Sciatic nerve (tissue), 2 donors: ENCODE data around the gene PLEKHA8. TPM values are rescaled to one million over a fixed set of nuclear protein-coding genes. Genes with fewer than 3 reads are reported as not detected.
A peak's percentile ranks its signal among the peaks of the same experiment; 100 is the strongest.

Experiments used
- ATAC-seq: fragments of 200-7000 bp; cut with Tn5 transposase; one replicate; pipeline ENCODE4 v1.9.1; 2020; ENCODE audit warnings: mild to moderate bottlenecking, moderate library complexity
- DNase-seq: peaks from one replicate; pipeline ENCODE4 v3.0.0-alpha.2; 2020; ENCODE audit warnings: low spot score
- intact Hi-C: fragments of 100-400 bp; cut with DNase I; formaldehyde crosslinking; loops from one replicate; pipeline ENCODE4 v1.14.2; 2022
- total RNA-seq: library from RNA; stranded (reverse); fragmentation: NEBNext Ultra II Directional; extraction: Animal tissue kit (Norgen Biotek cat#: 25700); gene quantifications from one replicate; pipeline ENCODE4 v1.2.1, GENCODE V29; 2021
- donor health status: DM: no; HTN: no; CAD: no.
- donor health status: DM: no; HTN: no; CAD: no.

The PLEKHA8 gene
- total RNA-seq, 1 donor from 2014 or later = 16.9 TPM

DNA sequence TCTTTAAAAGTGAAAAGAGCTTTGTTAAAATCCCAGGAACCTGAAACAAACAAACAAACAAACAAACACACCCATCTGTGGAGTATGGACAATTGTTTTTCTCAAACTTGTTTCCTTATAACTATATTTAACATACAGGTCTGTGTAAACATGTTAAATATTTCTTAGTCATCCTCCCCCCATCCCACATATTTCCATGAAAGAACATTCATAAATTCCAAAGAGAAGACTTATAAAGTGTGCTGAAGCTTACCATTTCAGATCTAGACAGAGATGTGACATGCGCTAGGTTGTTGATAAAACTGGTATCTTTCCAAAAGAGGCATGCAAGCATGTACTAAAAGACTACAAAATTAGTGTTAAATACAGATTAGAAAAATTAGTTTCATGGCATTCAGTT is 8.3 kb upstream of the PLEKHA8 start:
- ATAC-seq (no peak), DNase-seq (no peak)

DNA sequence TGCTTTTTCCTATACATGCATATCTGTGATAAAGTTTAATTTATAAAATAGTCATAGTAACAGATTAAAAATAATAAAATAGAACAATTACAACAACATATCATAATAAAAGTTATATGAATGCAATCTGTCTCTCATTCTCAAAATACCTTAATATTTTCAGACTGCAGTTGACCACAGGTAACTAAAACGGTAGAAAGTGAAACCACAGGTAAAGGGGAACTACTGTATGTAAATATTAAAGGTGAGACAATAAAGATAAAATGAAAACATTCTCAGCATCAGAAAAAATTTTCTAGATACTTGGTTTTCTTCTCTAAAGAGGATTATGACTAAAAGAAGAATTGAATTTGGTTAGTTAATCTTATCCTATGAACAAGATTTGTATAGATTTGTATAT is 7.7 kb upstream of the PLEKHA8 start:
- ATAC-seq = no peak
- intact Hi-C loops = no loop called here
- DNase-seq = no peak

More for the DNA sequence above, 8.3 kb upstream of the PLEKHA8 start:
- intact Hi-C loops = no loop called here

DNA sequence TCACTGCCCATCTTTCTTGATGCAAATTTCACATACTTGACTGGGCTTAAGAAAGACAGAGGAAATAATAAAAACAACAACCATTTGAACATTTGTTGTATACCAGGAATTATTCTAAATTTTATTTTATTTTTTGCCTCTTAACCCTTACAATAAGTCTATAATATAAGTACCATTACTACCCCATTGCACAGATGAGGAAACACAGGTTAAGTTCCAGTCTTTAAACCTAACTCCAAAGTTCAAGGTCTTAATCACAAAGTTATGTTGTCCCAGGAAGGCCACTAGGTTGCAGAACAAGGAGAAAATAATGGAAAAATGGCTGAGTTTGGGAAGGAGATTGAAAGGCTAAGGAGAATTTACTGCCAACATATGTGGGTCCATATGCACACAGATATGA is 5.2 kb upstream of the PLEKHA8 start:
- ATAC-seq (no peak), DNase-seq (no peak)
- intact Hi-C loops = no loop called here

DNA sequence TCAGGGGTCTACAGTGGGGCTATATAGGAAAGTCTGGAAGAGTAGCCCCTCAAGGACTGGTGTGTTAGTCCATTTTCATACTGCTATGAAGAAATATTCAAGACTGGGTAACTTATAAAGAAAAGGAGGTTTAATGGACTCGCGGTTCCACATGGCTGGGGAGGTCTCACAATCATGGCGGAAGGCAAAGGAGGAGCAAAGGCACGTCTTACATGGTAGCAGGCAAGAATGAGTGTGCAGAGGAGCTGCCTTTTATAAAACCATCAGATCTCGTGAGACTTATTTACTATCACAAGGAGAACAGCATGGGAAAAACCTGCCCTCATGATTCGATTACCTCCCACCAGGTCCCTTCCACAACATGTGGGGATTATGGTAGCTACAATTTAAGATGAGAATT is 4.7 kb upstream of the PLEKHA8 start:
- intact Hi-C loops = no loop called here
- no peak for DNase-seq
- no peak for ATAC-seq

DNA sequence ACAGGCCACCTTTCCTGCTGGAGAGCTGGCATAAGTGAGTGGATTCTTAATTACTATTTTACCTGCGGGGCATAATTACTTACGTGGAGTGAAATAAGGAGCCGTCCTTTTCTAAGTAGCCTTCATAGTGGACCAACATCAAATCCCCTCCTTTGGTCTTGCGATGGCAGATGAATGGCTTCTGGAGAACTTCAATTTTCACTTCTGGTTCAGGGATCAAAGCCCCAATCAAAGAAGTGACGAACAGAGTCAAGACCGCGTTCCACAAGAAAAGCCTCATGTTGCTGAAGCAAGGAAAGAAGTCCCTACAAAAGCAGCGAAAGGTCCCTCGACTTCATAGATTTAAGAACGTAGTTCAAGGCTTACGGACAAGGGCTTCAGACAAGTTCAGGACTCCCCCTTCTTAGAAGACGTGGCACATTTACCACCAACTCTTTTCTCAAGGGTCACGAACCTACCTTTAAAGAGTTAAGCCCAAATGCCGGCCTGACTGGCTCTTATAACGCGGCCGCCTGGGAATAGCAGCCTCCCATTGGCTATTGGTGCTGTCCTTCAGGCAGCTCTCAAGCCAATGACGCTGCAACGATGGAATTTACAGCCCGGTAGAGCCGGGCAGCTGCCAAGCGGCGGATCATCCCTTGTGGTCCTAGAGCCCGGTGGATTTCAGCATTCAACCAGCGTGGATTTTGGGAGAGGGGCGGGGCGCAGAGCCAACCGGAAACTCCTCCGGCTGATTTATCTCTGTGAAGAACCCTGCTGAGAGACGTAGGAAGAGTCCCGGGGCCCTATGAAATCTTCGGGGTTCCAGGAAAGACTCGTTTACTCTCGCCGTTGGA is 1.8 kb upstream of the PLEKHA8 start, which contains the start of gene FKBP14:
Gene FKBP14 (minus strand): TSS at position 474 of the 836 bp plus-strand sequence. CDS start 194 bp downstream, at position 280.
- DNase-seq (peak; percentile 98), ATAC-seq (peak; percentile 98)
- intact Hi-C loops = no loop called here

DNA sequence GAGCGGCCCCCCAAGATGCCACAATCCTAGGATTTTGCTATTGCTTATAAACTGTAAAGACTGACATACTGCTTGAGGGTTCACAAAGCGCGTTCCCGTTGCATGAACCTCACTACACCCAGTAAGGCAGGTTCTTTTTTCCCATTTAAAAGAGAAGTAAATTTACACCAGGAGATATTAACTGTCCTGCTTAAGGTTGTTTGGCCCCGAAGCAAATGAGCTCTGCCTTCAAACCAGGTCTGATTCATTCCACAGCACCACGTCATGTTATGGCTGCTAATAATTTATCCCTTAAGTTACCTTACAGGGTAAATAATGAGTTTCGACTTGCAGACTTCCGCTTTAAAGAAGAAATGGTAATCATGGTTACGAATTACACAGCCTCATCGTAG is 1.2 kb upstream of the PLEKHA8 start:
- ATAC-seq (peak; percentile 19), DNase-seq (no peak)
- intact Hi-C loops = no loop called here

DNA sequence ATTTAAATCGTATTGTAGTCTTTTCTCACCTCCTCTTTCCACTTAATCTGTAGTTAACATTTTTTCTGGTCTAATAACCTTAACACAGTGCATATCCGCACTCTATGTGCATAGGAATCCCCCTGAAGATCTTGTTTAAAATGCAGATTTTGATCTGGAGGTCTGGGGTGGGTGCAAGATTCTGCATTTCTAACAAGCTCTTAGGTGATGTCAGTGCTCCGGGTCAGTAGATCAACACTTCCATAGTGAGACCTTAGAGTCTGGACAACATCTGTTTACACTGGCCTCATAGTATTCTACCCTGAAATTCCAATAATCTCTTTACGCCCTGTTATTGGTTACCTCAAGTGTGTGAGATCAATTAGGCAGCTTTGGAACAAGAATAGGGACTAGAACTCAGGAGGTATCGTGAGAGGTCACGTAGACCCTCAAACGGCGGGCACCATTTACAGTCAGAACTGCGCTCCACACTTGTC is 434 bp upstream of the PLEKHA8 start:
- intact Hi-C loops = no loop called here
- DNase-seq (no peak), ATAC-seq (no peak)

DNA sequence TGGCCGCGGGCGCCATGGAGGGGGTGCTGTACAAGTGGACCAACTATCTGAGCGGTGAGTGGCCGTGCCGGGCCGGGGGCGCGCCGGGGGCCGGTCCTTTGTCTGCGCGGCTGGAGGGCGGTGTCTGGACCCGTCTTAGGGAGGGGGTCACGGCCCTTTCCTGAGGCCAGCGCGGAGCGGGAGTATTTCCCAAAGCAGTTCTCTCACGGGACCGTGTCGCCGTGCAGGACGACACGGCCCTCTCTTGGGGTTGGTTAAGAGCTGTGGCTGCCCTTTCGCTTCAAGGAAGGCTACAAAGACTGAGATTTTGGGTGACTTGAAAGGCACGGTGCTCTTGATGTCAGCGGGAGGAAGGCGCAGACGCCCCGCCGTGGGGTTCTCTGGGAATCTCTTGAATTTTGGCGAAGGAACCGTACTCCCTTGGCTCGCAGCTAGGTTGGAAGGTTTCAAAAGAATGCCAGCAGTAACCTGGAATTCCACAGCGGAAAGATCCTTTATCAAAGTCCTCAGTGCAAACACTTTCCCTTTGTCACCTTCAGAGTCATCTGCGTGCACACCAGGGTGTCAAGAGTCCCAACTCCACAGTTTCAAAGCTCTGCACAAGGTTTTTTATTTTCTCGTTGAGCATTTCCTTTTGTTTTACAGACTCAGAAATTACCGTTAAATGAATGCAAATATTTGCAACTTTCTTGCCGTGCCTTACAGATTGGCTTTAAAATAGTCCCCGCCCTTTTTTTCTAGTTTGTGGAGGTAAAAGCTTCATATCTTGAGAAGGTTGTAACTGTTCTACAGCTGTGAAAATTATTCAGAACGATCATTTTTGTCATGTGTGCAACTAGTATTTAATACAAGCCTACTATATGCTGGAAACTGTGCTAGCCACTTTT is 780 bp downstream of the PLEKHA8 start:
- ATAC-seq = no peak
- intact Hi-C loops = no loop called here
- DNase-seq = peak; percentile 74

DNA sequence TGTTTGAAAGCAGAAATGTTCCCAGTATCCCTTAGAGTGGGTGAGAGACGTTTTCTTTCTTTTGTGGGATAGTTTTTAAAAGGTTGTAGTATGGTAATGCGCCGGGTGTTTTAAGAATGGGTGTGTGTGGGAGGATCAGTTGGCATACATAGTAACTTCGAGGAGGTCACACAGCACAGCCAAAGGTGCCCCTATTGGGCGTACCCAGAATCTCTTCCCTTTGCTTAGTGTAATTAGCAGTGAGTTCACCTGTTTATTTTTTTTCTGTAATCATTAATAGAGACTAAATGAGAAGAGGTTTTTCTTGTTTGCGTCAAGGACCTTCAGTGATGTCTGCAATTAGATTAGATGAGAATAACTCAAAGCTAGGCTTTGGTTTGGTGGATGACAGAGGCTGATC is 1.5 kb downstream of the PLEKHA8 start:
- intact Hi-C loops = no loop called here
- ATAC-seq = no peak
- DNase-seq = no peak

DNA sequence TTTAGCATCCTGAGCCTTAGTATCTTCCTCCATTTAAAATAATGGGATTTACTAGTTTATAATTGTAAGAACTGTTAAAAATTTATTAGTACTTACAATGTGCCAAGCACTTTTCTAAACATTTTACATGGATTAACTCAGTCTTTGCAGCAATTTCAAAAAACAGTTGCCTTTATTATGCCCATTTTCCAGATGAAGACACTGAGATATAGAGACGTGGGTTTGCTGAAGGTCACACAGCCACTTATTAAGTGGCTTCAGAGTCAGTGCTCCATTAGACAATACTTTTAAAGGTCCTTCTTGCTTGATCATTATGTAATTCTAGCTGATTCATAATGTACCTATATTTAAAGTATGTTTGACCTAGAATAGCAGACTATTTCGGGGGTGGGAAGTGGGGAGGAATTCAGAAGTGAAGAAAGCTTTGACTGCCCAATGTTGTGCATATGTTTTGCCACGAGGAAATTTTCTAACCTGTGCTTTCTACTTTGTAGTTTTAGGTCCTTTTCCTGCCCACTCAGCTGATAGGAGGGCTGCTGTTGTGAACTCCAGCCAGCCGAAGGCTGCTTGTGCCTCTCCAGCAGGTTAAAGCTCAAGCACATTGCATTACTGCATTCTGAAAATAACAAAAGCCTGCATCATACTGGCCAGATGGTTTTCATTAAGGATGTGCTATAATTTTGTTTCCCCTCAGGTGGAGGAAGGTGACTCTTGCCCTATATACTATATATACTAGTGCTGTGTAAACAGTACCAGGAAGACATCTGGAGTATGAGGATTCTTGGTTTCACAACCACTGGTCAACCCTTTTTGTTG is 4.3 kb downstream of the PLEKHA8 start:
- ATAC-seq (no peak), DNase-seq (no peak)
- intact Hi-C loops = no loop called here

DNA sequence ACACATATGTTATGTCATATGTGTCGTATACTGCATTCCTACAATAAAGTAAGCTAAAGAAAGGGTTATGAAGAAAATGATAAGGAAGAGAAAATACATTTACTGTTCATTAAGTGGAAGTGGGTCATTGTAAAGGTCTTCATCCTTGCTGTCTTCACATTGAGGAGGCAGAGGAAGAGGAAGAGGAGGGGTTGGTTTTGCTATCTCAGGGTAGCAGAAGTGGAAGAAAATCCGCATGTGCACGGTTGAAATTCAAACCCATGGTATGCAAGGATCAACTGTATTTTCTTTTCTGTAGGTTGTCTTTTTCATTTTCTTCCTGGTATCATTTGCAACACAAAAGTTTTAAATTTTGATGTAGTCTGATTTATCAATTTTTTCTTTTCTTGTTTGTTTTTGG is 6.3 kb downstream of the PLEKHA8 start:
- ATAC-seq (no peak), DNase-seq (no peak)
- intact Hi-C loops = no loop called here

DNA sequence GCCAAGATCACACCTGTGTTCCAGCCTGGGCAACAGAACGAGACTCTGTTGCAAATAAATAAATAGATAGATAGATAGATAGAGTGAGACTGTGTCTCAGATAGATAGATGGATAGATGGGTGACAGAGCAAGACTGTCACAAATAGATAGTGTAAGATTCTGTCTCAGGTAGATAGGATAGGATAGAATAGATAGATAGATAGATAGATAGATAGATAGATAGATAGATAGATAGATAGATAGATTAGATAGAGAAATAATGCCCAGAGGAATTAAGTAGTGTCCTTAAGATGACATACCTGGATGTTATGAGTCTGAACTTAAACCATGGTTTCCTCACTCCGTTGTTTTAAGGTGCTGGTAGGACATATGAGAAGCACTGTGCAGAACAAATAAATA is 8.0 kb downstream of the PLEKHA8 start:
- ATAC-seq (no peak), DNase-seq (no peak)
- intact Hi-C loops = no loop called here

DNA sequence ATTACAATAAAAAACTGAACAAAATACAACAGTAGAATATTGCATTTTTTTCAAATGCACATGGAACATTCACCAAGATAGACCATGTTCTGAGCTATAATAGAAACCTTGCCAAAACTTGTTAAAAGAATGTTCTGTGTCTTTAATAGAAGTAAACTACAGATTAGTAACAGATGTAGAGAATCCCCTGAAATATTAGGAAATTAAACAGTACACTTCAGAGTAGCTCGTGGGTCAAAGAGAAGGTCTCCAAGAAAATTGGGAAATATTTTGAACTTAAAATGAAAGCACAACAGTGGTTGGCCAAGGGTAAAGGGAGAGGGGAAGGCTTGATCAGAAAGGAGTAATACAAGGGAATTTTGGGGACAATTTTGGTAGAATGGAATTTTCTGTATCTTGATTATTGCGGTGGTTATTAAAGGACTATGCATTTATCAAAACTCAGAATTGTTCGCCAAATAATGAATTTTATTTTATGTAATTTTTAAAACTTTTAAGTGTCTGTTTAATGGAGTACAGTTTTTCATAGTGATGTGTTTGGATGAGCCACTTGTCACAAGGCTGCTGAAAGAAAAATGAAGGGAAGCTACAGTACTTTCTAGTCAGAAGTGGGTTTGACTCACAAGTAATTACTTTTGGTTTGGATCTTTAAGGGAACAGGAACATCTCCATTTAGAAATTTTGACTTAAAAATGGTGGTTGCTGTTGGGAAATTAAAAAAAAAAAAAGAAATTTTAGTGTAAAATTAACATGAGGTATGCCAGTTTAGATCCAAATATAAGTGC is 10.2 kb downstream of the PLEKHA8 start:
- peak; percentile 94 for ATAC-seq
- DNase-seq = no peak
- intact Hi-C loops = no loop called here

DNA sequence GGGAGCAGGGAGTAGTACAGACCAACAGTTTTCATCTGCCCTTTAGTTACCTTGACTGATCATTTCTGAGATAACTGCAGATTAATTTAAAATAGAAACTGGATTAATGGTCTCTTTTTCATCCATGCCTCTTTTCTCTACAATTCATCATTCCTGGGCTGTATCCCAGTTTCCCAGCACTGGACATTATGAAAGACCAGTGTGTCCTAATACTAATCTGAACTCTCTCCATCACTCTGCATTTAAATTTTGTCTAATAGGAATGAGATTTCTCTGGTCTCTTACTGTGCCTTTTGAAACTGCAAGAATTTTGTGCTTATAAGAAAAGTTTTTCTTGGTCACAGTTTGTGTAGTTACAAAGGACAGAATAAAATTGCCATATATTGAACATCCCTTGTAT is 12.7 kb downstream of the PLEKHA8 start:
- DNase-seq (no peak), ATAC-seq (peak; percentile 54)
- intact Hi-C loops = no loop called here

DNA sequence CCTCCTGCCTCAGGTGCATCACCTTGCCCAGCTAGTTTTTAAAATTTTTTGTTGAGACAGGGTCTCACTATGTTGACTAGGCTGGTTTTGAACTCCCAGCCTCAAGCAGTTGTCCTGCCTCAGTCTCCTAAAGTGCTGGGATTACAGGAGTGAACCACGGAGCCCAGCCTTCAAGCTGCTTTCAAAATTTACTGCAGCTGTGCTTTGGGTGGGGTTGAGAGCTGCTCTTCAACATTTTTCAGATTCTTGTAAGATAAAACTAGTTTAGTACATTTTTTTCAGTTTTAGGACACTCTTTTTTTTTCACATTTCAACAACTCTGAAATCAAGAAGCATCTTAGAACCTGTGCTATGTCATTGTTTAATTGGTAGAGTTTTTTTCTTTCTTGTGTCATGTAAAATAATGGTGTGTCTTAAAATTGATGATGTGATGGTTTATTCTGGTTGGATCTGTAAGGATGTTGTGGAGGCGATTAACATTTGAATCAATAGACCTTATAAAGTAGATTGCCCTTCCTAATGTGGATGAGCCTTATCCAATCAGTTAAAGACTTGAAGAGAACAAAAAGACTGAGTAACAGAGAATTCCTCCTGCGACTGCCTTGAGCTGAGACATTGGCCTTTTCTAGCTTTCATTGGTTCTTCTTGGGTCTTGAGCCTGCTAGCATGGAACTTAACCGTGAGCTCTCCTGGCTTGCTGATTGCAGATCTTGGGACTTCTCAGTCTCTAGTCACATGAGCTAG is 13.5 kb downstream of the PLEKHA8 start:
- no peak for DNase-seq
- no peak for ATAC-seq
- intact Hi-C loops = no loop called here

DNA sequence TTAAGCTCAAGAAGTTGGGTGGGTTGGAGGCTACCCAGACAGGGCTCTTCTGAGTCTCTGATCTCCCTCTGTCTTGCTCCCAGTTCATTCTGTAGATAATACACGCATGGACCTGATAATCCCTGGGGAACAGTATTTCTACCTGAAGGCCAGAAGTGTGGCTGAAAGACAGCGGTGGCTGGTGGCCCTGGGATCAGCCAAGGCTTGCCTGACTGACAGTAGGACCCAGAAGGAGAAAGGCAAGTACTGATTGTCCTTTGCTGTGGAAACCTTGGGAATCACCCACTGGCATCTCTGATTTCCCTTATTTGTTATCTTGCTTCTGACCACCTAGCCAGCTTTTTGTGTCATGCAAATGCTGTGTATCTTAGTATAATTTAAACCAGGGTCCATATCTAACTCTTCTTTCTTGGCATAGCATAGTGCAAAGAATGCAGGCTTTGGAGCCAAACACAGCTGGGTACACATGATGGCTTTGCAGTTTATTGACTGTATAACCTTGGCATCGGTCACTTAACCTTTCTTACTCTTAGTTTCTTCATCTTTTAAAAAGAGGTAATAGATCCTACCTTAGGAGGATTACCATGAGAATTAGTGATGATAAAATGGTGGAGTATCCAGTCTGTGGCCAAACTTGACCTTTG is 18.0 kb downstream of the PLEKHA8 start:
- ATAC-seq = no peak
- intact Hi-C loops = no loop called here
- no peak for DNase-seq

DNA sequence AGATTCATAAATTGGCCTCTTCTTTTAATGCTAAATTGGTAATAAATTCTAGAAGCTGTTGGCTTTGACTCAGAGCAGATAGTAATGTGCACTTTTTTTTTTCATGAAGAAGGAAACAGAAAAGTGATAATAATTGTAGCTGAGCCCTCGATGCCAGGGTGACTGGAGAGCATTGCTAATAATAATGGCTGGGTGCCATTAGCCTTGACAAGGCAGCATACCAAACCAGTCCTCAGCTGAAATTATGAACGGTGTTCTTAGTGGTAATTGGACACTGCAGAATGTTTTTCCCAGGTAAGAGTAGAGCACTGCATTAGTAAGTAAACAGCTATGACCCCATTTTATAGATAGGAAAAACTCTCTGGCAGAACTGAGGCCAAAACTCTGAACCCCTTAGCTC is 18.9 kb downstream of the PLEKHA8 start:
- DNase-seq (no peak), ATAC-seq (no peak)
- intact Hi-C loops = no loop called here
